Uterus (tissue), 2 donors: ENCODE measurements around the gene CHST4.
"Not testable (repeated sequence)": the region's sequence is repeated elsewhere in the genome, so short reads cannot be mapped to it uniquely, and the experiment has no call there.

Source experiments
- POLR2A ChIP-seq, 2 donors: fragments of 450-650 bp; IDR thresholded peaks; one replicate each; pipeline ENCODE4 v1.6.1; 2016; ENCODE audit warnings: antibody characterized with exemption in 2 of 2, mild to moderate bottlenecking in 1 of 2, moderate library complexity in 1 of 2
- TF ChIP-seq, protein P1 (sequence below), 4 experiments: fragments of 200-600 bp in 2 of 4; fragments of 450-650 bp in 2 of 4; sonication (generic) in 2 of 4; IDR thresholded peaks; one replicate each; pipeline ENCODE4 v1.5.1; 2016 to 2019; ENCODE audit warnings: antibody characterized with exemption in 4 of 4, mild to moderate bottlenecking in 2 of 4, moderate library complexity in 1 of 4

DNA sequence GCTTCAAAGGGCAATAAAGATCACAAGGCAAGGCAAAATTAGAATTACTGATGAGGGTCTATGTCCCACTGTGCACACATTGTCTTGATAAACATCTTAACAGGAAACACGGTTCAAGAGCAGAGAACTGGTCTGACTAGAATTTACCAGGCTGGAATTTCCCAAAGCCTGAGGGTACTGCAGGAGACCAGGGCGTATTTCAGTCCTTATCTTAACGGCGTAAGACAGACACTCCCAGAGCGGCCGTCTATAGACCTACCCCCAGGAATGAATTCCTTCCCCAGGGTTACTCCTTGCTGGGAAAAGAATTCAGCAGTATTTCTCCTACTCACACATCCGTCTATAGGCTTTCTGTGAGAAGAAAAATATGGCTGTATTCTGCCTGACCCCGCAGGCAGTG lies 35.7 kb downstream of the CHST4 start:
- TF ChIP-seq, protein P1, sequence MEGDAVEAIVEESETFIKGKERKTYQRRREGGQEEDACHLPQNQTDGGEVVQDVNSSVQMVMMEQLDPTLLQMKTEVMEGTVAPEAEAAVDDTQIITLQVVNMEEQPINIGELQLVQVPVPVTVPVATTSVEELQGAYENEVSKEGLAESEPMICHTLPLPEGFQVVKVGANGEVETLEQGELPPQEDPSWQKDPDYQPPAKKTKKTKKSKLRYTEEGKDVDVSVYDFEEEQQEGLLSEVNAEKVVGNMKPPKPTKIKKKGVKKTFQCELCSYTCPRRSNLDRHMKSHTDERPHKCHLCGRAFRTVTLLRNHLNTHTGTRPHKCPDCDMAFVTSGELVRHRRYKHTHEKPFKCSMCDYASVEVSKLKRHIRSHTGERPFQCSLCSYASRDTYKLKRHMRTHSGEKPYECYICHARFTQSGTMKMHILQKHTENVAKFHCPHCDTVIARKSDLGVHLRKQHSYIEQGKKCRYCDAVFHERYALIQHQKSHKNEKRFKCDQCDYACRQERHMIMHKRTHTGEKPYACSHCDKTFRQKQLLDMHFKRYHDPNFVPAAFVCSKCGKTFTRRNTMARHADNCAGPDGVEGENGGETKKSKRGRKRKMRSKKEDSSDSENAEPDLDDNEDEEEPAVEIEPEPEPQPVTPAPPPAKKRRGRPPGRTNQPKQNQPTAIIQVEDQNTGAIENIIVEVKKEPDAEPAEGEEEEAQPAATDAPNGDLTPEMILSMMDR (IDR thresholded peaks at IDR 0.05) = not testable (repeated sequence)
- not testable (repeated sequence) for TF ChIP-seq POLR2A (IDR thresholded peaks at IDR 0.05)
